ENCODE data around the gene PRSS53.

The PRSS53 gene

DNA sequence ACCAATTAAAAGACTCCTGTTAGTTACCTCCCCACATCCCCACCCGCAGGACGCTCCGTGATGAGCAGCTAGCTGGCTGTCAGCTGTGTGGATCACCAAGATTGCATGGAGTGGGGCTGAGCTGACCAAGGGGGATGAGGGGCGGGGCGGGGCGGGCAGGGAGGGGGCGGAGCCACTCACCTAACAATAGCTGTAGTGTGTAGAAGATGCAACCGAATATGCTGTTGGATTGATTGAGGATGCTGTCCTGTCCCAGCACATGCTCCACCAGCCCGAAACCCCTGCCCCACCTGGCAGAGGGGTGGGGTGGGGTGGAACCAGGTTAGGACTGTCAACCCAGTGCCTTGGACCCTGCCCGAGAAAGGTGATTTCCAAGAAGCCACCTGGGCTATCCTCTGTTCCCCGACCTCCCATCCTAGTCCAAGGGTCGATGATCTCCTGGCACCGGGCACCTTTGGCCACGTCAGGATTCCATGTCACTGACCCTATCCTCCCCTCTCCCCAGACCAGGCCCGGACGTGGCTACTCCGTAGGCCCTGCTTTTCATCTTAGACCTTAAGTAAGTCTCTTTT, 4.5 kb upstream of the PRSS53 start:
- DNase-seq = no peak

- DNase-seq = no peak
Measured at GRCh38 chr16:31092330-31092729, 3.6 kb upstream of the PRSS53 start.

GRCh38 chr16:31090540-31090939, 1.8 kb upstream of the PRSS53 start:
- no peak for DNase-seq

GRCh38 chr16:31089199-31089598, 456 bp upstream of the PRSS53 start:
- no peak for DNase-seq

DNA sequence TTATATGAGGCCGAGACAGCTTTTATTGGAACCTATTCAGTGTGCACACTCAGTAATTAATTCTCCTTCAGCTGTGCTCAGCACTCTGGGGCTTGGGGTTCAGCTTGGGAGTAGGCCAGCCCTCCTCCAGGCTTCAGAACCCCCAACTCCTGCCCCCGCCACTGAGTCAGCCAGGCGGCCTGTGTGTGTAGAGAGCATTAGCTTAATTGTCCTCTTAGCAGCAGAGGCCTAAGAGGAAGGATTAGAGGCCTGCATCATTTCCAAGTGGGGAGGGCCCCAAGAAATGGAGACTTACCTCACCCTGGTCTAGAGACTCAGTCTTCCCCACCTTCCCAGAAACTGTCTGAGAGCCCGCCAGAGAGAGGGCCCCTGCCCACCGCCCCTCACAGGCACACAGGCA, 772 bp downstream of the PRSS53 start:
- no peak for DNase-seq

- DNase-seq = no peak
Measured at GRCh38 chr16:31087481-31087880, 1.3 kb downstream of the PRSS53 start.

GRCh38 chr16:31086629-31086906, 2.2 kb downstream of the PRSS53 start:
- DNase-seq = no peak

GRCh38 chr16:31085873-31086628, 2.7 kb downstream of the PRSS53 start:
- DNase-seq = no peak

- no peak for DNase-seq
Measured at GRCh38 chr16:31085411-31085810, 3.3 kb downstream of the PRSS53 start.

GRCh38 chr16:31084584-31085302, 4.0 kb downstream of the PRSS53 start:
- no peak for DNase-seq

- DNase-seq = no peak
Measured at GRCh38 chr16:31083981-31084380, 4.8 kb downstream of the PRSS53 start.

DNA sequence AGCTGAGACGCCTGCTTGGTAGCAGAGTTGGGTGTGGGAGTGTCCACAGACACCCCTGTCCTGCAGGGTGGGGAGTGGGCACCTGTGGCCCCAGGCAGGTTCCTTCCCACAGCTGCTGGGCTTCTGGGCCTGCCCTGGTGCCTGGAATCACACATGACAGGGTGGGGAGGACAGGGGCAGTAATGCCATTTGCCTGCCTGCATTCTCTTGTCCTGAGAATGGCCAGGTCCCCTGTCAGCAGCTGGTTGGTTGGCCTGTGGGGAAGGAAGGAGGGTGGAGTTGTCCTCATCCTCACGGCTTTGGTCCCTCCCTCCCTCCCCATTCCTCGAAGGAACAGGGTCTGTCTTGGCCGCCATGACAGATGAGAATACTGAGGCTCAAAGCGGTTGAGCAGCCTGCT, 5.2 kb downstream of the PRSS53 start:
- DNase-seq = no peak

GRCh38 chr16:31083081-31083480, 5.7 kb downstream of the PRSS53 start:
- no peak for DNase-seq

DNA sequence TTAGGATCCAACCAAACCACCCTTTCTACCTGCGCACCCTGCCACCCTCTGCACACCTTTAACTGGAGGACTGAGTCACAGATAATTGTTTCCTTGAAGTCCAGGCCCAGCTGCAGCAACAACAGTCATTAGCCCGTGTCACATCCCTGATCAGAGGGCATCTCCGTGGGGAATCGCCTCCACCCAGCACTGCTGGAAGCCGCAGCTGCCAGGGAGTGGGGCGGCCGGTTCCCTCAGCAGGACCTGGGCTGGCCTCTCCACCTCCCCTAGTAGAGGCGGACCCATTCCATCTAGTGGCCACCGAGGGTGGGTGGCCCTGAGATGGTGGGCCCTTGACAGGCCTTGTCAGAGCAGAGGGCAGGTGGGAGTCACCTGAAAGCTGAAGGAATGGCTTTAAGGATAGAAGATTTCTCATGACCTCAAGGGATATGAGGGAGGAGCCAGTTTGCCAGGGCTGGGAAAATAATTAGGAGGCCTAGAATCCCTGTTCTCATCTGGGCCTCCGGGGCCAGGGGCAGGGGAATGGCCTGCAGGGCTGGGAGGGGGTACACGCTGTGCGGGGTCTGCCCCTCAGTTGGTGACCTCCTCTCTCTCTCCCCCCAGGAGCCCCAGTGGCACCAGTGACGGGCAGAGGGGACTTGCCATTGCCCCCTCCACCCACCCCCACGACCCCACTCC, 6.2 kb downstream of the PRSS53 start:
- no peak for DNase-seq

GRCh38 chr16:31081428-31082351, 7.1 kb downstream of the PRSS53 start:
- no peak for DNase-seq

GRCh38 chr16:31080756-31081419, 7.9 kb downstream of the PRSS53 start:
- no peak for DNase-seq

DNA sequence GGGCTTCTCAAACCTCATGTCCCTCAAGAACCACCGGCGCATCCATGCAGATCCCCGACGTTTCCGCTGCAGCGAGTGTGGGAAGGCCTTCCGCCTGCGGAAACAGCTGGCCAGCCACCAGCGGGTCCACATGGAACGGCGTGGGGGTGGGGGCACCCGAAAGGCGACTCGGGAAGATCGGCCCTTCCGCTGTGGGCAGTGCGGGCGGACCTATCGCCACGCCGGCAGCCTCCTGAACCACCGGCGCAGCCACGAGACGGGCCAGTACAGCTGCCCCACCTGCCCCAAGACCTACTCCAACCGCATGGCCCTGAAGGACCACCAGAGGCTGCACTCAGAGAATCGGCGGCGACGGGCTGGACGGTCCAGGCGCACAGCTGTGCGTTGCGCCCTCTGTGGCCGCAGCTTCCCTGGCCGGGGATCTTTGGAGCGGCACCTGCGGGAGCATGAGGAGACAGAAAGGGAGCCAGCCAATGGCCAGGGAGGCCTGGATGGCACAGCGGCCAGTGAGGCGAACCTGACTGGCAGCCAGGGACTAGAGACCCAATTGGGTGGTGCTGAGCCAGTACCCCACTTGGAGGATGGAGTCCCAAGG, 8.6 kb downstream of the PRSS53 start:
- no peak for DNase-seq

DNA sequence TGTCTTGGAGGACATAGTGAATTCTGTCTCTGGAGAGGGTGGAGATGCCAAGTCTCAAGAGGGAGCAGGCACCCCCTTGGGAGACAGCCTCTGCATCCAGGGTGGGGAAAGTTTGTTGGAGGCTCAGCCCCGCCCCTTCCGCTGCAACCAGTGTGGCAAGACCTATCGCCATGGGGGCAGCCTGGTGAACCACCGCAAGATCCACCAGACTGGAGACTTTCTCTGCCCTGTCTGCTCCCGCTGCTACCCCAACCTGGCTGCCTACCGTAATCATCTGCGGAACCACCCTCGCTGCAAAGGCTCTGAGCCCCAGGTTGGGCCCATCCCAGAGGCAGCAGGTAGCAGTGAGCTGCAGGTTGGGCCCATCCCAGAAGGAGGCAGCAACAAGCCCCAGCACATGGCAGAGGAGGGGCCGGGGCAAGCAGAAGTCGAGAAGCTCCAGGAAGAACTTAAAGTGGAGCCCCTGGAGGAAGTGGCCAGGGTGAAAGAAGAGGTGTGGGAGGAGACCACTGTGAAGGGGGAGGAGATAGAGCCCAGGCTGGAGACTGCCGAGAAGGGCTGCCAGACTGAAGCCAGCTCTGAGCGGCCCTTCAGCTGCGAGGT, 9.3 kb downstream of the PRSS53 start:
- no peak for DNase-seq

- DNase-seq = no peak
Measured at GRCh38 chr16:31078597-31079341, 10.0 kb downstream of the PRSS53 start.

DNA sequence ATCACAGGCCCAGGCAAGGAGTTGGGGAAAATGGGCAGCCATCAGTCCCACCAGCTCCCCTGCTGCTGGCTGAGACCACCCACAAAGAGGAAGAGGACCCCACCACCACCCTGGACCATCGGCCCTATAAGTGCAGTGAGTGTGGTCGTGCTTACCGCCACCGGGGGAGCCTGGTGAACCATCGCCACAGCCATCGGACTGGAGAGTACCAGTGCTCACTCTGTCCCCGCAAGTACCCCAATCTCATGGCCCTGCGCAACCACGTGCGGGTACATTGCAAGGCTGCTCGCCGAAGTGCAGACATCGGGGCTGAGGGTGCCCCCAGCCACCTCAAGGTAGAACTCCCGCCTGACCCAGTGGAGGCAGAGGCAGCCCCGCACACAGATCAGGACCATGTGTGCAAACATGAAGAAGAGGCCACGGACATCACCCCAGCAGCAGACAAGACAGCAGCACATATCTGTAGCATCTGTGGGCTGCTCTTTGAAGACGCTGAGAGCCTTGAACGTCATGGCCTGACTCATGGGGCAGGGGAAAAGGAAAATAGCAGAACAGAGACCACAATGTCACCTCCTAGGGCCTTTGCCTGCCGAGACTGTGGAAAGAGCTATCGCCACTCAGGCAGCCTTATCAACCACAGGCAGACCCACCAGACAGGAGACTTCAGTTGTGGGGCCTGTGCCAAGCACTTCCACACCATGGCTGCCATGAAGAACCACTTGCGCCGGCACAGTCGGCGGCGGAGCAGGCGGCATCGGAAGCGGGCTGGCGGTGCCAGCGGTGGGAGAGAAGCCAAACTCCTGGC, 10.9 kb downstream of the PRSS53 start:
- no peak for DNase-seq
